MM.1S (cell line): ENCODE results near the gene CIITA.

Experiments used
- CTCF ChIP-seq: fragments of 300-600 bp; sonication (generic); IDR thresholded peaks from 2 replicates; pipeline ENCODE4 v1.5.1; 2016; ENCODE audit warnings: antibody characterized with exemption, low read length, mixed read lengths
- EZH2 ChIP-seq: fragments of 300-600 bp; sonication (generic); optimal IDR thresholded peaks from 2 replicates; pipeline ENCODE3; 2017; ENCODE audit warnings: low read depth, mild to moderate bottlenecking, antibody characterized with exemption, low read length, mixed read lengths

GRCh38 chr16:10938796-10939648, 62.0 kb downstream of the CIITA start:
- TF ChIP-seq EZH2 = no peak
- no peak for TF ChIP-seq CTCF
